ENCODE results near the gene MYCL. TPM values are rescaled to one million over a fixed set of nuclear protein-coding genes. Genes with fewer than 3 reads are reported as not detected.

Gene MYCL
- total RNA-seq, 4 donors from 2014 or later, result 0.13 to 0.92 (median 0.66) TPM

DNA sequence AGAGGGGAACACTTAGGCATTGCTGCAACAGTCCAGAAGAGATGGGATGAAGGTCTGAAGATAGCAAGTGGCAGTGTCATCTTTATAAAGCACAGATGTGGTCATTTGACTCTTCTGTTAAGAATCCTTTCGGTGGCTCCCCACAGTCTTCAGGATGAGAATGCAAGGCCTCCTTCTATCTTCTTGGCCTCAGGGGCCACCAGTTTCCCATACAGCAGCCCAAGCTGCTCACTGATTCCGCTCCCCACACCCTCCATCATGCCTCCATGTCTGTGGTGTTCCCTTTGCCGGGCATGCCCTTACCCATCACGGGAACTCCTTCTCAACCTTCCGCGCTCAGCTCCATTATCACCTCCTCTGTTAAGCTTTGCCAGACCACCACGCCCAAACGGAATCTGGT lies 37.1 kb upstream of the MYCL start:
- DNase-seq (ENCODE audit: extremely low spot score), result no peak
- WGBS, result 84% methylated on average over 8 of the region's 8 CpGs
- Histone ChIP-seq H3K27ac (replicated peaks in 1 of 4) (no peak overlapping the region), H3K36me3 (no peaks in the 10 kb centered on the region), H3K4me3 (no peak overlapping the region), H3K9me3 (no peaks in the 10 kb centered on the region), H3K4me1 (peaks cover 0 to 1% (median 0%) of the 10 kb centered on the region in 4 donors), H3K27me3 (peaks cover 0 to 11% (median 0%) of the 10 kb centered on the region in 4 donors)
- intact Hi-C loops (cut with DNase I), result no loop called here
- TF ChIP-seq, protein P1, sequence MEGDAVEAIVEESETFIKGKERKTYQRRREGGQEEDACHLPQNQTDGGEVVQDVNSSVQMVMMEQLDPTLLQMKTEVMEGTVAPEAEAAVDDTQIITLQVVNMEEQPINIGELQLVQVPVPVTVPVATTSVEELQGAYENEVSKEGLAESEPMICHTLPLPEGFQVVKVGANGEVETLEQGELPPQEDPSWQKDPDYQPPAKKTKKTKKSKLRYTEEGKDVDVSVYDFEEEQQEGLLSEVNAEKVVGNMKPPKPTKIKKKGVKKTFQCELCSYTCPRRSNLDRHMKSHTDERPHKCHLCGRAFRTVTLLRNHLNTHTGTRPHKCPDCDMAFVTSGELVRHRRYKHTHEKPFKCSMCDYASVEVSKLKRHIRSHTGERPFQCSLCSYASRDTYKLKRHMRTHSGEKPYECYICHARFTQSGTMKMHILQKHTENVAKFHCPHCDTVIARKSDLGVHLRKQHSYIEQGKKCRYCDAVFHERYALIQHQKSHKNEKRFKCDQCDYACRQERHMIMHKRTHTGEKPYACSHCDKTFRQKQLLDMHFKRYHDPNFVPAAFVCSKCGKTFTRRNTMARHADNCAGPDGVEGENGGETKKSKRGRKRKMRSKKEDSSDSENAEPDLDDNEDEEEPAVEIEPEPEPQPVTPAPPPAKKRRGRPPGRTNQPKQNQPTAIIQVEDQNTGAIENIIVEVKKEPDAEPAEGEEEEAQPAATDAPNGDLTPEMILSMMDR (IDR thresholded peaks at IDR 0.05), result no peak
- TF ChIP-seq POLR2A (IDR thresholded peaks at IDR 0.05; ENCODE audit: low read depth) (no peak), EP300 (IDR thresholded peaks at IDR 0.05) (no peak), POLR2AphosphoS5 (IDR thresholded peaks at IDR 0.05) (no peak)

GRCh38 chr1:39936724-39937491 lies 35.2 kb upstream of the MYCL start:
- H3K4me3 ChIP-seq, result no peak overlapping the region
- 38% methylated on average over 2 of the region's 2 CpGs for WGBS
- H3K36me3 ChIP-seq, result no peaks in the 10 kb centered on the region
- no peaks in the 10 kb centered on the region for H3K9me3 ChIP-seq
- no peak overlapping the region for H3K27ac ChIP-seq (replicated peaks in 1 of 4)
- TF ChIP-seq POLR2A (IDR thresholded peaks at IDR 0.05; ENCODE audit: low read depth) (no peak), EP300 (IDR thresholded peaks at IDR 0.05) (no peak), POLR2AphosphoS5 (IDR thresholded peaks at IDR 0.05) (no peak)
- TF ChIP-seq, protein P1 (IDR thresholded peaks at IDR 0.05), result no peak
- intact Hi-C loops (cut with DNase I), result no loop called here
- no peak for DNase-seq (ENCODE audit: extremely low spot score)
- peaks cover 0 to 5% (median 0%) of the 10 kb centered on the region in 4 donors for H3K4me1 ChIP-seq
- peaks cover 0 to 11% (median 0%) of the 10 kb centered on the region in 4 donors for H3K27me3 ChIP-seq

- H3K9me3 ChIP-seq, result no peaks in the 10 kb centered on the region
- H3K36me3 ChIP-seq, result no peaks in the 10 kb centered on the region
- H3K27ac ChIP-seq (replicated peaks in 1 of 4), result peak overlapping the region in 3 of 4 donors; percentile 28 to 55 (median 30)
- no peak for DNase-seq (ENCODE audit: extremely low spot score)
- TF ChIP-seq POLR2A (IDR thresholded peaks at IDR 0.05; ENCODE audit: low read depth), result no peak
- peak; percentile 37 to 54 for TF ChIP-seq POLR2AphosphoS5 (IDR thresholded peaks at IDR 0.05)
- H3K4me1 ChIP-seq, result peaks cover 0 to 5% (median 0%) of the 10 kb centered on the region in 4 donors
- no peak overlapping the region for H3K4me3 ChIP-seq
- intact Hi-C loops (cut with DNase I), result no loop called here
- no peaks in the 10 kb centered on the region for H3K27me3 ChIP-seq
- WGBS, result 72% methylated on average over 11 of the region's 12 CpGs
These were observed 32.5 kb upstream of the MYCL start for GRCh38 chr1:39933956-39934941.

DNA sequence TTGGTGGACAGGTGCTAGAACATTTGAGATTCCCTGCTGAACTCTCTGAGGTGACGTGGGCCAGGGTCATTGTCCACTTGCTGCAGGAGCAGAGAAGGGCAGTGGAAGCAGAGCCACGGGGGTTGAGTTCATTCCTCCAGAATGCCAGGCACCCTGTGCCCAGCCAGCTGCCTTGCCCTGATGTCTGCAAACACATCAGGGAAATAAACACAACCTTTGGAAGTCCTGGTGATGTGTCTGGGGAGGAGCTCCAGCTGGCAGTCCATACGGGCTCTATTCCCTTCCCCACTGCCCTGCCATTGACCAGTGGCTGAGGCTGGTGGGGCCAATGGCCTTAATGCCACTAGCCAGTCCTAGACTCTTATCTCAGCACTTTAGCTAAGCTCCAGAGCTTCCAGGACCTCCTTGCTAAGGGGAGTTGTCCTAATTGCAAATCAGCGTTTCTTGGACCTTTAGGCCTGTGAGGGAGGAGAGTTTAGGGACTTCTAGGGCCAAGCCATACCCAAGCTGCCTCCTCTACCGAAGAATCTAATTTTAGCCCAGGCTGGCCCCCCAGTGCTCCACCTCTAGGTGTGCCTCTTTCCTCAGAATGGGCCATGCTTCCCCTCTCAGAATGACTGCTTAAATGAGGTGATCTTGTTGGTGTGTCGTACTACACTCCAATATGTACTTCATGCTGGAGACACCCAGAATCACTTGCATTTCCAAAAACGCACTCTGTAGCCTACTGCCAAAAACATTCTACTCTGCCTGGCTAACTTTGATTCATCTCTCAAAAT lies 27.3 kb upstream of the MYCL start:
- intact Hi-C loops (cut with DNase I), result no loop called here
- H3K9me3 ChIP-seq, result no peaks in the 10 kb centered on the region
- WGBS, result 72% methylated on average over 6 of the region's 7 CpGs

More for the DNA sequence above, 27.3 kb upstream of the MYCL start:
- peaks cover 0 to 23% (median 12%) of the 10 kb centered on the region in 4 donors for H3K4me1 ChIP-seq
- DNase-seq (ENCODE audit: extremely low spot score), result no peak
- no peaks in the 10 kb centered on the region for H3K36me3 ChIP-seq
- H3K27me3 ChIP-seq, result no peaks in the 10 kb centered on the region
- H3K27ac ChIP-seq (replicated peaks in 1 of 4), result no peak overlapping the region
- no peak for TF ChIP-seq POLR2A (IDR thresholded peaks at IDR 0.05; ENCODE audit: low read depth)
- TF ChIP-seq, protein P1 (IDR thresholded peaks at IDR 0.05), result no peak
- no peak overlapping the region for H3K4me3 ChIP-seq

Measured in esophagus muscularis mucosa (tissue), 4 donors.